ENCODE measurements around the gene PKD1L1.

Gene PKD1L1

DNA sequence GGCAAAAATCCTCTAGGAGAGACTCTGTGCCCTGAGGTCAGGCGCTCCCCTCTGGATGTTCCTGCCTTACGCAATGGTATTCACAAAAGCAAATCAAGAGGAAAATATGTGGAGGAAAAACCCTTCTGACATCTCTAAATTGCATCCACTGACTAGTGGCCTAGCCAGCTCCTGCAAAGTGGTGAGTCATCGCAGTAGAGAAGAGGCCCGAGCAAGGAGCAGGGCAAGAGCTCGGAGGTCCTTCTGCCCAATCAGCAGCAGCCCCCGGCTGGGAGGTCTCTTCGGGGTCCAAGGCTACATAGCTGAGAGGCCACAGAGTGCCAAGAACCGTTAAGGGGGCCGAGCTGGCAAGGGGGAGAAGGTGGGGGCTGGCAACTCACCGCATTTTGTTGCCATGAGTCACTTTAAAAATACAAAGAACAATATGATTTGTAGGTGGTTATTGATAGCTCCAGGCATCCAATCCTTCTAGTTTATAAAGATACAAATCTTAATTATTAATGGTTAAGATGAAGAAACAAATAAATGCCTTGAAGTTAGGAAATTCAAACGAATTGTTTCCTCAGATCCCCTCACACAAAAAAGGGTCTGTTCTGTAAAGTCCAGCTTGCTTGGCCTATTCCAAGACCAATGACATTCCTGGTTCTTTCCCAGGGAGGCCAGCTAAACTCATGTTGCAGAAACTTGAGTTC lies 161.6 kb downstream of the PKD1L1 start:
- DNase-seq: no peak

DNA sequence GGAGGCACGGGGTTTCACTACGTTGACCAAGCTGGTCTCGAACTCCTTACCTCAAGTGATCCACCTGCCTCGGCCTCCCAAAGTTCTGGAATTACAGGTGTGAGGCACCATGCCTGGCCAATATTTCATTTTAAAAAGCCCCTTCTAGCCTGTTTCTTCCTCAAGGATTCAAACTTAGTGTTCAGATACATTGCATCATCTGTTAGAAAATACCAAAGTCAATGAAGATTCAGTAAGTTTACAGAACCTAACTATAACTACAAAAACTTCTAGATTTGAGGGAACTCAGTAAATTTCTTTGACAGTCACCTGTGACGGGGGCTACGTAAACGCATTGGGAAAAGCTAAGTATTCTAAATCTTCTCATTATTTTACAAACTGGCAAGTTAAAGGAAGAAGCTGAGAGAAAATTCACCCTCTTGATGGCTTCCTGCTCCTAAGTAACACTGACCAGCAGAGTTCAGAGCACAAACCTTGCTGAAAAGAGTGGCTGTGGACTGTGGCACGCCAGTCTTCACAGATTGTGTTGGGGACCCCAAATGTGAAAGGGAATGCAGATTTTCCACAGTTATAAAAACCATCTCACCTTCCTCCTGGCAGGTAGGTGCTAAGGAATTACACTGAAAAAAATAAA lies 162.2 kb downstream of the PKD1L1 start:
- no peak for DNase-seq

- no peak for DNase-seq
Observed at GRCh38 chr7:47783456-47784223, 164.6 kb downstream of the PKD1L1 start.

GRCh38 chr7:47782792-47783191 lies 165.5 kb downstream of the PKD1L1 start:
- no peak for DNase-seq

- no peak for DNase-seq
Observed at GRCh38 chr7:47782022-47782421, 166.2 kb downstream of the PKD1L1 start.

GRCh38 chr7:47780555-47780954 lies 167.7 kb downstream of the PKD1L1 start:
- DNase-seq: no peak

DNA sequence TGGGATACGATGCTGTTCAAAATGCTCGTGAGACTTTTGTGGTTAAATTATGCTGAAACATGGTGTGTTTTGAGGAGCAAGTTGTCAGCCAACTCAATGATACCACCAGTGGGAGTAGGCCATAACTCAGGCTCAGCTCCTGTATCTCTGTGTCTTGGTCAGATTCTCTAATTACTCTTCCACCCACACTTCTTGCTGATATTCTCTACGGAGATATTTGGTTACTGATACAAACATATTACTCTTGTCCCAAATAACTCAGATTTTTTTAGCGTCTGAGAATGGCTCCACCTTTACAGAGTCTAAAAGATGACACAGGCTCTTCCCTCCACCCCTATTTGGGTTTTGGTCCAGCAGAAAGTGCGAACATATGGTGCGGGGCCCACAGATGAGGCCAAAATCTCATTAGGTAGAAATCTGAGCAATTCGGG lies 168.9 kb downstream of the PKD1L1 start:
- DNase-seq: no peak

DNA sequence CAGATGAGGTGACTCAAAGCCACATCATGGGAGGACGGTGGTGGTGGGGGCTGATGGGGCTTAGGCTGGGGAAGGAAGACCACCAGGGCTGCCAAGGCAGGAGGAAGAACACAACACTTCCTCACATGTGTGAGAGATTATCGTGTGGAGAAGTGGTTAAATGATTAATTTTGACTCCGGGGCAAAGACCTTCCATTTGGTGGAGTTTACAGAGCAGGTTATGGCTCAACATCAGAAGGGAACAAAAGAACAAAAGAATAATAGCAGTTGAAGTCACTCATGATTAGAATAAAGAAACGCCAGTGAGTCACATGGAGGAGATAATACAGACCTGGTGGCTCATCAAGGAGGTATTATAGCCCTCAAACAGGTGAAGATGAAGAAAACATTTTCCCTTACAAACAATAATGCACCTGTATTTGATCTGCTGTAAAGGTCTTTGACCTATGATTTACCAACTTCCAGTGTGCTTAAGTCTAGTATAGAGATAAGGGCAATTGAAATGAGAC lies 170.1 kb downstream of the PKD1L1 start:
- DNase-seq: no peak

- no peak for DNase-seq
Observed at GRCh38 chr7:47777531-47778152, 170.6 kb downstream of the PKD1L1 start.

GRCh38 chr7:47776335-47776734 lies 171.9 kb downstream of the PKD1L1 start:
- no peak for DNase-seq

- no peak for DNase-seq
Observed at GRCh38 chr7:47775238-47775637, 173.0 kb downstream of the PKD1L1 start.

- no peak for DNase-seq
Observed at GRCh38 chr7:47772492-47772891, 175.8 kb downstream of the PKD1L1 start.

DNA sequence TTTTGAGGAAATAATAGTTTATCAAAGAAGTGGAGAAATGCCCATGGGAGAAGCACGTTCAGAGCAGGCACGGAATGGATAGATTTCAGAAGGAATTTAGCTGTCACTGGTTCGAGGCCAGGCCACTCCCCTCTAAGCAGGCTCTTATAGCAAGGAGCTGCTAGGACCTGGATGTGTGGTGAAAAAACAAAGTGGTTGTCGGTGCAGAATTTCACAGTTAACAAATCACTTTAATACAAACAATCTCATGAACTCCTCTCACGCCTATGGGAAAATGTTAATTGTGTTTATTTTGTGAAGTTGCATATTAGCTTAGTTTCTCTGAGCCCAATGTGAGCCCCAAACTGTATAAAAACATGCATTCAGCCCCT lies 176.3 kb downstream of the PKD1L1 start:
- no peak for DNase-seq

- DNase-seq: no peak
Observed at GRCh38 chr7:47771336-47771989, 176.8 kb downstream of the PKD1L1 start.

- DNase-seq: no peak
Observed at GRCh38 chr7:47766126-47766525, 182.1 kb downstream of the PKD1L1 start.

DNA sequence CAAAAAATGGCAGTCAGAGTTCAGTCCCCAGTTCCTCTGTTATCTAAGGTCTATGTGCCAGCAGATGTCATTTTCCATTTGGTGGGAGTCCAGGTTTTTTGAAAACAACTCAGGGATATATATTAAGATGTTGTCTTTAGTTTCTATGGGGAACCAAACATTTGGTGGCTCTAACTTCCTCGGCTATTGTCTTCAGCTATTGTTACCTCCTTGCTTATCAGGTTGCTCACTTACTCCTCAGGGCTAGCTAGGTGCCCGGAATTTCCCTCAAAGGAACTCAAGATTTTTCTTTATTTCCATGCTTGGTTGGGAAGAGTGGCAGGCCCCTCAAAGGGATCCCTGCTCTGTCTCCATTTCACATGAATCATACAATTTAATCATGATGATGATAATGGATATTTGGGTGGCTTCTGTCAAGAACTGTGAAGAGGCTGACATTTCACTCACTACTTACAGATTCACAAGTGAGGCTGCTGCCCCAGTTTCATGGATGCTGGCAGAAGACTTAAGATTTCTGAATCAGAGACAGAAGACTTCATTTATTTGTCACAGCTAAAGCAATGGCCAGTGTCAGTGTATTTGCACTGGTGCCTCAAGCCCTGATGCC lies 182.8 kb downstream of the PKD1L1 start:
- no peak for DNase-seq

DNA sequence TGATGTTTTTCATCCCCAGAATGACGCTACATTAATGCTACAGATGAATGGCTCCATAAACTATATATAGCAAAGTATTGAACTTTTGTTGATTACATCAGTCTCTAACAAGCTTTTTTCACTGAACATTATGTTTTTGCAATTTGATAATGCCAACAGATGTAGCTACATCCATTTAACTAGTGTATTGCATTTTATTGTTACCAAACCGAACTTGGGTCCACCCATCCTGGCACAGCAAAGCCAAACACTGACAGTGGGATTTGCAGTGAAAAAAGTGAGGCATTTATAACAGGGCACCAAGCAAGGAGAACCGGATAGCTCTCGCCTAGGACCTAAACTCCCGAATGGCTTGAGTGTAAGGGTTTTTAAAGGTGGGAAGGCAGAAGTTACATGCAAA lies 183.5 kb downstream of the PKD1L1 start:
- DNase-seq: no peak

- DNase-seq: peak; percentile 97
Observed at GRCh38 chr7:47763063-47763974, 184.9 kb downstream of the PKD1L1 start.

DNA sequence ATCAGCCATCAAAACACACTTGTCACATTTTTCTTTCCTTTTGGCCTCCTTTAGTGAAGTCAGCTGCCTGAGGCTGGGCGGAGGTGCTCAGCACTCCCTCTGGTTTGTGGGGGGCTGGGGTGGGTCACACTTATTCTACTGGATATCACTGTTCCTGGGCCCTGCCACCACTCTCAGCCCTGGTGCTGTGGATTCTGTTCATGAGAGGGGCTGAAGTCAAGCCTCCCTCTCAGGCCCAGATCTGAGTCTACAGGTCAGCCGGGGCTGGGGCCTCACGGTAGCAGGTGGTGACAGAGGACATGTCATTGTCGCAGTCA lies 185.6 kb downstream of the PKD1L1 start:
- no peak for DNase-seq

DNA sequence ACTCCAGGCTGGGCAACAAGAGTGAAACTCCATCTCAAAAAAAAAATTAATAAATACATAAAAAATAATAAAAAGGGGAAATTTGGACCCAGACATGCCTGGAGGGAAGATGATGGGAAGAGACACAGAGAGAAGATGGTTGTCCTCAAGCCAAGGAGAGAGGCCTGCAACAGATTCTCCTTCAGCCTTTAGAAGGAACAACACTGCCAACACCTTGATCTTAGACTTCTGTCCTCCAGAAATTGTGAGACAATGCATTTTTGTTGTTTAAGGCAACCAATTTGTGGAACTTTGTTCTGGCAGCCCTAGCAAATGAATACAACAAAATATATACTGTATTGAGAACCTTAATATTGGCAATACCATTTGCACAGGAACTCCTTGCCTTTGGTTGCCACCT lies 186.1 kb downstream of the PKD1L1 start:
- DNase-seq: no peak

- DNase-seq: no peak
Observed at GRCh38 chr7:47759056-47759706, 189.1 kb downstream of the PKD1L1 start.
